Measurements from ENCODE around the gene FAR2. TPM values are rescaled to one million over a fixed set of nuclear protein-coding genes. Genes with fewer than 3 reads are reported as not detected.

The FAR2 gene
- total RNA-seq, 1 experiment from 2014 or later: 11.0 TPM

GRCh38 chr12:29346769-29347421, 197.8 kb downstream of the FAR2 start:
- Histone ChIP-seq H3F3A (ENCODE audit: insufficient read depth, low read depth) (0 out of 2 replicates have a peak, but pooled peaks cover 10% of the 10 kb centered on the region), H3K27ac (no peak overlapping the region), H3K9me3 (ENCODE audit: insufficient read depth, low read depth) (no peaks in the 10 kb centered on the region), H4K20me1 (ENCODE audit: insufficient read depth) (peaks cover 3% of the 10 kb centered on the region; the same call in 1 of the 2 replicates), H2AFZ (no peak overlapping the region), H3K9me2 (ENCODE audit: insufficient read depth) (no peaks in the 10 kb centered on the region), H3K4me3 (no peak overlapping the region), H3K27me3 (ENCODE audit: insufficient read depth, low read depth) (no peaks in the 10 kb centered on the region), H3K4me2 (no peak overlapping the region), H3K4me1 (replicated peaks; ENCODE audit: insufficient read depth) (no peaks in the 10 kb centered on the region), H3K36me3 (ENCODE audit: low read depth) (peaks cover 52% of the 10 kb centered on the region), H3K79me2 (ENCODE audit: low read depth) (no peaks in the 10 kb centered on the region)
- POLR2A ChIA-PET (ENCODE audit: unreplicated experiment): no interaction called here
- TF ChIP-seq CTCF (conservative IDR thresholded peaks at IDR 0.05) (no peak), EZH2 (IDR thresholded peaks at IDR 0.05; ENCODE audit: low read depth) (no peak)
- CTCF ChIA-PET: no interaction called here
- no peak for DNase-seq
- no TSS peak for BruUV-seq (replicated peaks)
- intact Hi-C loops (cut with micrococcal nuclease; ENCODE audit: unreplicated experiment): no loop called here

GRCh38 chr12:29350080-29350479, 201.0 kb downstream of the FAR2 start:
- no peaks in the 10 kb centered on the region for H3K27me3 ChIP-seq (ENCODE audit: insufficient read depth, low read depth)
- no peak overlapping the region for H2AFZ ChIP-seq
- no peaks in the 10 kb centered on the region for H3K79me2 ChIP-seq (ENCODE audit: low read depth)
- peaks cover 45% of the 10 kb centered on the region for H3K36me3 ChIP-seq (ENCODE audit: low read depth)
- no peak overlapping the region for H3K4me2 ChIP-seq
- ChIA-PET CTCF (no interaction called here), POLR2A (ENCODE audit: unreplicated experiment) (interaction anchor here (0.7 kb wide), 1 partner anchor 76 kb away, joined by 4 read pairs; no protein-coding TSS in a partner anchor)
- H3K4me3 ChIP-seq: no peak overlapping the region
- no peaks in the 10 kb centered on the region for H3K4me1 ChIP-seq (replicated peaks; ENCODE audit: insufficient read depth)
- no TSS peak for BruUV-seq (replicated peaks)
- no peaks in the 10 kb centered on the region for H3K9me3 ChIP-seq (ENCODE audit: insufficient read depth, low read depth)
- no peak for TF ChIP-seq CTCF (conservative IDR thresholded peaks at IDR 0.05)
- no peak for TF ChIP-seq EZH2 (IDR thresholded peaks at IDR 0.05; ENCODE audit: low read depth)
- peak in 1 of 2 experiments; percentile 61 for DNase-seq
- no peaks in the 10 kb centered on the region for H3K9me2 ChIP-seq (ENCODE audit: insufficient read depth)
- H3F3A ChIP-seq (ENCODE audit: insufficient read depth, low read depth): peaks cover 10% of the 10 kb centered on the region; the same call in 1 of the 2 replicates
- H4K20me1 ChIP-seq (ENCODE audit: insufficient read depth): peaks cover 3% of the 10 kb centered on the region; the same call in 1 of the 2 replicates
- intact Hi-C loops (cut with micrococcal nuclease; ENCODE audit: unreplicated experiment): no loop called here
- no peak overlapping the region for H3K27ac ChIP-seq

GRCh38 chr12:29354954-29355353, 205.9 kb downstream of the FAR2 start:
- H3K27me3 ChIP-seq (ENCODE audit: insufficient read depth, low read depth): no peaks in the 10 kb centered on the region
- no peak overlapping the region for H3K4me3 ChIP-seq
- TF ChIP-seq EZH2 (IDR thresholded peaks at IDR 0.05; ENCODE audit: low read depth) (no peak), CTCF (conservative IDR thresholded peaks at IDR 0.05) (no peak)
- H3K27ac ChIP-seq: no peak overlapping the region
- H3F3A ChIP-seq (ENCODE audit: insufficient read depth, low read depth): no peaks in the 10 kb centered on the region; the same call in 1 of the 2 replicates
- ChIA-PET POLR2A (ENCODE audit: unreplicated experiment) (no interaction called here), CTCF (no interaction called here)
- peaks cover 3% of the 10 kb centered on the region; the same call in 1 of the 2 replicates for H4K20me1 ChIP-seq (ENCODE audit: insufficient read depth)
- peaks cover 40% of the 10 kb centered on the region; the same call in 1 of the 2 replicates for H3K36me3 ChIP-seq (ENCODE audit: low read depth)
- BruUV-seq (replicated peaks): no TSS peak
- no peak for DNase-seq
- H3K9me2 ChIP-seq (ENCODE audit: insufficient read depth): no peaks in the 10 kb centered on the region
- no peaks in the 10 kb centered on the region for H3K4me1 ChIP-seq (replicated peaks; ENCODE audit: insufficient read depth)
- H3K79me2 ChIP-seq (ENCODE audit: low read depth): no peaks in the 10 kb centered on the region
- no peak overlapping the region for H2AFZ ChIP-seq
- H3K9me3 ChIP-seq (ENCODE audit: insufficient read depth, low read depth): no peaks in the 10 kb centered on the region
- intact Hi-C loops (cut with micrococcal nuclease; ENCODE audit: unreplicated experiment): no loop called here
- no peak overlapping the region for H3K4me2 ChIP-seq
